ENCODE data around the gene MEX3D.

DNA sequence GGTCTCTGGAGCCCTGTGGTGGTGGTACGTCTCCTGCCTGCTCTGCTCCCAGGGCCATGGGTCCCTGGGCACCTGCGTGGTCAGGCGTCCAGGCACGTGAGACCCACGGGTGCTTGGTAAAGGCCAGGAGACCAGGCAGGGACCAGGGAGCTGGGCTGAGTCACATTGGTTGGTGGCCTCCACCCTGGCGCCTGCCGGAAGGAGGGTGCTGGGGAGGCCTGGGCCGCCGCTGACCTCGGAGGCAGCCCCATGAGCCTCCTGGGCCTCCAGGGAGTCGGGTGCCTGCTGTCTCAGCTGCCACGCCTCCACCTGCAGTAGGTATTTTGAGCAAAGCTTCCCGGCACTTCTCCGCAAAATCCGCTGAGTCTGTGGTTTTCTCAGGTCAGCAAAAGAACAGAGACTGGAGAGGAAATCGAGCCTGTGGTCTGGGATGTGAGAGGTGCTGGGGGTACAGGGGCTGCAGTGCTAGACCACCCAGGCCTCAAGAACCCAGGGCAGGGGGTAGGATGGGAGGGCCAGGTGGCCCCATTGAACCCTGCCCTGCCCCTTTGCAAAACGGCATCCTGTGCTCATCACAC lies 47.8 kb downstream of the MEX3D start:
- TF ChIP-seq POLR2A (IDR thresholded peaks at IDR 0.05; ENCODE audit: low read length) (no peak), CTCF (IDR thresholded peaks at IDR 0.05) (no peak), RAD21 (conservative IDR thresholded peaks at IDR 0.05 in 1 of 2, IDR thresholded peaks at IDR 0.05 in 1 of 2) (no peak), HOXA7 (CRISPR knock-in tag; IDR thresholded peaks at IDR 0.05) (no peak)
- TF ChIP-seq, protein P1, sequence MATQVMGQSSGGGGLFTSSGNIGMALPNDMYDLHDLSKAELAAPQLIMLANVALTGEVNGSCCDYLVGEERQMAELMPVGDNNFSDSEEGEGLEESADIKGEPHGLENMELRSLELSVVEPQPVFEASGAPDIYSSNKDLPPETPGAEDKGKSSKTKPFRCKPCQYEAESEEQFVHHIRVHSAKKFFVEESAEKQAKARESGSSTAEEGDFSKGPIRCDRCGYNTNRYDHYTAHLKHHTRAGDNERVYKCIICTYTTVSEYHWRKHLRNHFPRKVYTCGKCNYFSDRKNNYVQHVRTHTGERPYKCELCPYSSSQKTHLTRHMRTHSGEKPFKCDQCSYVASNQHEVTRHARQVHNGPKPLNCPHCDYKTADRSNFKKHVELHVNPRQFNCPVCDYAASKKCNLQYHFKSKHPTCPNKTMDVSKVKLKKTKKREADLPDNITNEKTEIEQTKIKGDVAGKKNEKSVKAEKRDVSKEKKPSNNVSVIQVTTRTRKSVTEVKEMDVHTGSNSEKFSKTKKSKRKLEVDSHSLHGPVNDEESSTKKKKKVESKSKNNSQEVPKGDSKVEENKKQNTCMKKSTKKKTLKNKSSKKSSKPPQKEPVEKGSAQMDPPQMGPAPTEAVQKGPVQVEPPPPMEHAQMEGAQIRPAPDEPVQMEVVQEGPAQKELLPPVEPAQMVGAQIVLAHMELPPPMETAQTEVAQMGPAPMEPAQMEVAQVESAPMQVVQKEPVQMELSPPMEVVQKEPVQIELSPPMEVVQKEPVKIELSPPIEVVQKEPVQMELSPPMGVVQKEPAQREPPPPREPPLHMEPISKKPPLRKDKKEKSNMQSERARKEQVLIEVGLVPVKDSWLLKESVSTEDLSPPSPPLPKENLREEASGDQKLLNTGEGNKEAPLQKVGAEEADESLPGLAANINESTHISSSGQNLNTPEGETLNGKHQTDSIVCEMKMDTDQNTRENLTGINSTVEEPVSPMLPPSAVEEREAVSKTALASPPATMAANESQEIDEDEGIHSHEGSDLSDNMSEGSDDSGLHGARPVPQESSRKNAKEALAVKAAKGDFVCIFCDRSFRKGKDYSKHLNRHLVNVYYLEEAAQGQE (IDR thresholded peaks at IDR 0.05) = no peak

All from A549 (cell line).